HepG2 (cell line): Measurements from ENCODE around the gene NFAT5. TPM values are rescaled to one million over a fixed set of nuclear protein-coding genes. Genes with fewer than 3 reads are reported as not detected.

Source experiments
- ATAC-seq: fragments of 200-7000 bp; cut with Tn5 transposase; 3 replicates; pipeline ENCODE4 v1.9.1; 2020; ENCODE audit warnings: mild to moderate bottlenecking, moderate library complexity
- BruUV-seq: library from RNA; stranded (reverse); fragments of 400-500 nt; replicated peaks from 2 replicates; lab custom pipeline; 2021; lab: Mats Ljungman, UMichigan
- CTCF ChIA-PET: fragments of 300-600 bp; formaldehyde crosslinking; extraction: SDS; loops from one replicate; lab custom pipeline; 2021; ENCODE audit warnings: low total read pairs, inconsistent platforms, low intra/inter-chr PET ratio; lab: Yijun Ruan, JAX
- POLR2A ChIA-PET: fragments of 350-600 bp; sonication (Branson Sonifier 250); formaldehyde crosslinking; loops from one replicate; lab custom pipeline; 2020; ENCODE audit warnings: antibody characterized with exemption, inconsistent platforms; lab: Yijun Ruan, JAX
- DNase-seq: peaks from one replicate; pipeline ENCODE4 v3.0.0-alpha.2; 2015; ENCODE audit warnings: low spot score
- FAIRE-seq: peaks from 3 replicates; lab custom pipeline; 2011; peaks lifted over from hg19 to GRCh38; lab: Jason Lieb, UNC
- H2AFZ ChIP-seq: one replicate; pipeline ENCODE4 v1.6.1; 2011; ENCODE audit warnings: low read length, inconsistent platforms
- H3K27ac ChIP-seq: fragments of 300-600 bp; 3 replicates; pipeline ENCODE4 v1.8.0; 2011; ENCODE audit warnings: mixed run types, mild to moderate bottlenecking, mixed read lengths, low read length, inconsistent platforms; ENCODE audit not compliant: insufficient read depth; ENCODE audit errors: extremely low read length
- H3K27me3 ChIP-seq, 2 experiments: fragments of 200-600 bp in 1 of 2; 2 replicates in 1 of 2; 3 replicates in 1 of 2; pipeline versions ENCODE4 v1.6.0 to v1.8.0; 2011; ENCODE audit warnings: low read length in 2 of 2, mild to moderate bottlenecking in 2 of 2, moderate library complexity in 2 of 2, inconsistent platforms in 1 of 2; ENCODE audit not compliant: insufficient read depth in 2 of 2, control insufficient read depth in 1 of 2
- H3K36me3 ChIP-seq, 2 experiments: fragments of 200-600 bp in 1 of 2; replicated peaks in 1 of 2; 2 replicates in 1 of 2; 3 replicates in 1 of 2; pipeline versions ENCODE4 v1.5.1 to v1.8.0; 2011; ENCODE audit warnings: low read length in 2 of 2, inconsistent platforms in 1 of 2; ENCODE audit not compliant: insufficient read depth in 2 of 2, control insufficient read depth in 1 of 2
- H3K4me1 ChIP-seq: 2 replicates; pipeline ENCODE4 v1.5.1; 2012; ENCODE audit warnings: low read length, inconsistent platforms; ENCODE audit not compliant: insufficient read depth
- H3K4me2 ChIP-seq: 2 replicates; pipeline ENCODE4 v1.6.0; 2011; ENCODE audit warnings: low read depth, low read length, inconsistent platforms
- H3K4me3 ChIP-seq, 3 experiments: fragments of 200-600 bp in 1 of 3; sonication (generic), shearing (Covaris generic) in 1 of 3; replicated peaks in 1 of 3; 2 replicates each; pipeline ENCODE4 v1.5.1; 2011 to 2016; ENCODE audit warnings: low read length in 3 of 3, inconsistent platforms in 2 of 3, low read depth in 2 of 3, mild to moderate bottlenecking in 2 of 3, control low read depth in 1 of 3, mixed read lengths in 1 of 3; ENCODE audit not compliant: insufficient read depth in 1 of 3
- H3K79me2 ChIP-seq: one replicate; pipeline ENCODE4 v1.6.1; 2011; ENCODE audit warnings: low read length, inconsistent platforms; ENCODE audit not compliant: insufficient read depth
- H3K9ac ChIP-seq: 2 replicates; pipeline ENCODE4 v1.6.0; 2011; ENCODE audit warnings: mild to moderate bottlenecking, low read depth, low read length, inconsistent platforms; ENCODE audit not compliant: insufficient read depth
- H3K9me3 ChIP-seq: 2 replicates; pipeline ENCODE4 v1.5.1; 2012; ENCODE audit warnings: mild to moderate bottlenecking, low read length
- H4K20me1 ChIP-seq: 2 replicates; pipeline ENCODE4 v1.6.0; 2011; ENCODE audit warnings: inconsistent platforms, mild to moderate bottlenecking, low read length, moderate library complexity; ENCODE audit not compliant: insufficient read depth
- BATF2 ChIP-seq: sonication (generic); formaldehyde crosslinking; IDR thresholded peaks from 2 replicates; pipeline ENCODE4 v1.8.0; 2022; ENCODE audit warnings: mild to moderate bottlenecking, missing genetic modification reagents, moderate library complexity
- LCORL ChIP-seq, 2 experiments: fragments of 450-650 bp in 1 of 2; sonication (generic) in 1 of 2; formaldehyde crosslinking in 1 of 2; IDR thresholded peaks; 2 replicates each; pipeline versions ENCODE4 v1.5.0 to v1.6.1; 2017 to 2020; ENCODE audit warnings: antibody characterized with exemption in 1 of 2, missing genetic modification reagents in 1 of 2
- SMAD1 ChIP-seq: sonication (generic); formaldehyde crosslinking; IDR thresholded peaks from 2 replicates; pipeline ENCODE4 v1.4.0; 2020; ENCODE audit warnings: missing genetic modification reagents, low read depth, mild to moderate bottlenecking, borderline replicate concordance
- SNAPC2 ChIP-seq: sonication (generic); formaldehyde crosslinking; IDR thresholded peaks from 2 replicates; pipeline ENCODE4 v1.8.1; 2022; ENCODE audit warnings: mild to moderate bottlenecking, missing genetic modification reagents
- ZC3H13 ChIP-seq: sonication (generic); formaldehyde crosslinking; IDR thresholded peaks from 2 replicates; pipeline ENCODE4 v1.8.1; 2023; ENCODE audit warnings: mild to moderate bottlenecking, missing genetic modification reagents, moderate library complexity
- ZFP36 ChIP-seq: fragments of 150-350 bp; IDR thresholded peaks from 2 replicates; pipeline ENCODE4 v1.6.1; 2018; ENCODE audit warnings: borderline replicate concordance, low read length, low read depth; ENCODE audit not compliant: partially characterized antibody
- ZNF503 ChIP-seq: sonication (generic); formaldehyde crosslinking; IDR thresholded peaks from 2 replicates; pipeline ENCODE4 v1.4.0; 2020; ENCODE audit warnings: missing genetic modification reagents
- WGBS: methylation state at CpG from one replicate; pipeline ENCODE4 v1.1.6; 2017; ENCODE audit warnings: low lambda C conversion rate; 5-methylcytosine and 5-hydroxymethylcytosine counted together
- in situ Hi-C: cut with HindIII; loops from 2 replicates; pipeline ENCODE4 v1.10.0; 2017; ENCODE audit warnings: low pct_unique_long_range_greater_than_20kb; ENCODE audit not compliant: extremely low pct_ligation_motif_present
- intact Hi-C: fragments of 100-400 bp; cut with micrococcal nuclease; formaldehyde crosslinking; loops from one replicate; pipeline ENCODE4 v1.10.0; 2022; ENCODE audit not compliant: unreplicated experiment
- polyA plus RNA-seq, 8 experiments: library from polyadenylated mRNA; depleted of rRNA in 3 of 8; stranded (reverse) in 7 of 8; unstranded in 1 of 8; fragments of >200 nt; fragmentation: Illumina TruSeq in 4 of 8; extraction: Trizol in 4 of 8; gene quantifications; 2 replicates each; pipeline versions ENCODE4 v1.2.1 to v1.2.3, GENCODE V29; 2011 to 2016; ENCODE audit warnings: low read depth in 4 of 8, missing spikeins in 1 of 8, mixed read lengths in 1 of 8; ENCODE audit not compliant: insufficient read depth in 1 of 8
- total RNA-seq, 5 experiments: library from RNA; depleted of rRNA; stranded (reverse); fragments of >200 nt; fragmentation: Illumina TruSeq; extraction: Trizol; gene quantifications; 2 replicates each; pipeline ENCODE4 v1.2.3, GENCODE V29; 2016; ENCODE audit warnings: low read depth in 1 of 5
- TF ChIP-seq, protein P1 (sequence below): sonication (generic); formaldehyde crosslinking; IDR thresholded peaks from 2 replicates; pipeline ENCODE4 v1.8.0; 2023; ENCODE audit warnings: mild to moderate bottlenecking, missing genetic modification reagents

NFAT5 gene
- total and polyA plus RNA-seq, 2 of the 13 experiments (the other 11 are each of a cell fraction or from before 2014, with no cell fraction given) = 20.5 to 54.3 TPM

DNA sequence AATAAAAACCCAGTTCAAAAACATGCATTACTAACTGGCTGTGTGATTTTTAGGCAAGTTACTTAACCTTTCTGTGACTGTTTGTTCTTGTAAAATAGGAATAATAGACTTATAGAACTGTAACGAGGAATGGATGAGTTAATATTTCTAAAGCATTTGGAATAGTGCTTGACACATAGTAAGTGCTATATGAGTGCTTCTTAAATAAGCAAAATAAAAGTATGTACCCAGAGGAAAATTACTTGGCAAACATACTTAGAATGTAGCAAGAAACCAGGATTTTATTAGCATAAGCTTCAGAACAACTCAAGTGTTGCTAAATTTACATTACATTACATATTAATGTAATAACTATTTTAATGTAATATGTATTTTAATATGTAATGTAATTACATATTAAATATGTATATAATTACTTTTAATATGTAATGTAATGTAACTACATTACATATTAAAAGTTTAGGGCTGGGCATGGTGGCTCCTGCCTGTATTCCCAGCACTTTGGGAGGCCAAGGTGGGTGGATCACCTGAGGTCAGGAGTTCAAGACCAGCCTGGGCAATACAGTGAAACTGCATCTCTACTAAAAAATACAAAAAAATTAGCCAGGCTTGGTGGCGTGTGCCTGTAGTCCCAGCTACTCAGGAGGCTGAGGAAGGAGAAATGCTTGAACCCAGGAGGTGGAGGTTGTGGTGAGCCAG lies 14.2 kb downstream of the NFAT5 start:
- no peak for ATAC-seq
- no peak for TF ChIP-seq ZNF503 (CRISPR knock-in tag)
- no peak for TF ChIP-seq ZC3H13 (CRISPR knock-in tag)
- TF ChIP-seq BATF2 = no peak
- TF ChIP-seq SMAD1 (CRISPR knock-in tag) = no peak
- no peak for TF ChIP-seq SNAPC2
- TF ChIP-seq LCORL (IDR thresholded peaks at IDR 0.05) = no peak
- TF ChIP-seq LCORL (CRISPR knock-in tag; IDR thresholded peaks at IDR 0.05) = no peak
- no peak for TF ChIP-seq ZFP36
- TF ChIP-seq, protein P1, sequence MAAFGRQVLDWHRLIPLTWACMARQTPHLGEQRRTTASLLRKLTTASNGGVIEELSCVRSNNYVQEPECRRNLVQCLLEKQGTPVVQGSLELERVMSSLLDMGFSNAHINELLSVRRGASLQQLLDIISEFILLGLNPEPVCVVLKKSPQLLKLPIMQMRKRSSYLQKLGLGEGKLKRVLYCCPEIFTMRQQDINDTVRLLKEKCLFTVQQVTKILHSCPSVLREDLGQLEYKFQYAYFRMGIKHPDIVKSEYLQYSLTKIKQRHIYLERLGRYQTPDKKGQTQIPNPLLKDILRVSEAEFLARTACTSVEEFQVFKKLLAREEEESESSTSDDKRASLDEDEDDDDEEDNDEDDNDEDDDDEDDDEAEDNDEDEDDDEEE (CRISPR knock-in tag) = no peak
- H3K27ac ChIP-seq = no peak overlapping the region
- no peaks in the 10 kb centered on the region for H3K27me3 ChIP-seq
- in situ Hi-C loops = no loop called here
- BruUV-seq = no TSS peak
- H2AFZ ChIP-seq = no peak overlapping the region
- WGBS = 96% methylated on average over 2 of the region's 2 CpGs
- peaks cover 27% of the 10 kb centered on the region for H4K20me1 ChIP-seq
- H3K4me3 ChIP-seq = no peak overlapping the region
- H3K9me3 ChIP-seq = no peaks in the 10 kb centered on the region
- peaks cover 8 to 46% of the 10 kb centered on the region in 2 experiments for H3K36me3 ChIP-seq
- CTCF ChIA-PET = no interaction called here
- H3K9ac ChIP-seq = no peak overlapping the region
- peaks cover 13% of the 10 kb centered on the region; the same call in 1 of the 2 replicates for H3K4me1 ChIP-seq
- FAIRE-seq = no peak
- peaks cover 99% of the 10 kb centered on the region for H3K79me2 ChIP-seq
- intact Hi-C loops = no loop called here
- H3K4me2 ChIP-seq = no peak overlapping the region
- DNase-seq = no peak
- POLR2A ChIA-PET = no interaction called here
